Caco-2 (cell line): ENCODE data around the gene TMPRSS6. TPM values are rescaled to one million over a fixed set of nuclear protein-coding genes. Genes with fewer than 3 reads are reported as not detected.
A peak's percentile ranks its signal among the peaks of the same experiment; 100 is the strongest.

ENCODE experiments used
- BruUV-seq: library from RNA; stranded (reverse); fragments of 400-500 nt; replicated peaks from 2 replicates; lab custom pipeline; 2021; lab: Mats Ljungman, UMichigan
- CTCF ChIA-PET: fragments of 300-600 bp; sonication (Branson Sonifier 250); formaldehyde crosslinking; loops from one replicate; lab custom pipeline; 2022; ENCODE audit warnings: antibody characterized with exemption; lab: Charles Lee
- POLR2A ChIA-PET: fragments of 300-600 bp; sonication (Branson Sonifier 250); formaldehyde crosslinking; loops from one replicate; lab custom pipeline; 2022; ENCODE audit warnings: antibody characterized with exemption; lab: Charles Lee
- DNase-seq, 2 experiments: peaks; one replicate each; pipeline versions ENCODE4 v3.0.0 to v3.0.0-alpha.2; 2020 to 2022
- H3K27me3 ChIP-seq: replicated peaks from 2 replicates; pipeline ENCODE4 v1.6.0; 2011; ENCODE audit warnings: low read length; ENCODE audit not compliant: control insufficient read depth, insufficient read depth
- H3K36me3 ChIP-seq: 2 replicates; pipeline ENCODE4 v1.5.1; 2011; ENCODE audit warnings: low read length; ENCODE audit not compliant: control insufficient read depth, insufficient read depth
- H3K4me1 ChIP-seq: fragments of 250-450 bp; sonication (Bioruptor Pico); 2 replicates; pipeline ENCODE4 v1.5.1; 2020; ENCODE audit warnings: mild to moderate bottlenecking
- H3K4me3 ChIP-seq: 2 replicates; pipeline ENCODE4 v1.5.1; 2011; ENCODE audit warnings: low read depth, mild to moderate bottlenecking, control low read depth, low read length
- H3K9me3 ChIP-seq: fragments of 250-450 bp; sonication (Bioruptor Pico); 2 replicates; pipeline ENCODE4 v1.5.1; 2020; ENCODE audit warnings: mild to moderate bottlenecking, moderate library complexity
- H3K27ac Mint-ChIP-seq: one replicate; pipeline ENCODE4 v1.8.0; 2022; ENCODE audit warnings: mixed read lengths; ENCODE audit not compliant: unreplicated experiment
- H3K27me3 Mint-ChIP-seq: one replicate; pipeline ENCODE4 v1.8.0; 2022; ENCODE audit warnings: mixed read lengths; ENCODE audit not compliant: insufficient read depth, unreplicated experiment
- H3K36me3 Mint-ChIP-seq: one replicate; pipeline ENCODE4 v1.8.0; 2022; ENCODE audit warnings: mild to moderate bottlenecking, mixed read lengths; ENCODE audit not compliant: insufficient read depth, unreplicated experiment
- H3K4me1 Mint-ChIP-seq: one replicate; pipeline ENCODE4 v1.8.0; 2022; ENCODE audit warnings: low read depth, mixed read lengths; ENCODE audit not compliant: unreplicated experiment
- H3K4me3 Mint-ChIP-seq: one replicate; pipeline ENCODE4 v1.8.0; 2022; ENCODE audit warnings: mild to moderate bottlenecking, moderate library complexity, mixed read lengths; ENCODE audit not compliant: unreplicated experiment
- H3K9me3 Mint-ChIP-seq: one replicate; pipeline ENCODE4 v1.8.0; 2022; ENCODE audit warnings: mixed read lengths; ENCODE audit not compliant: unreplicated experiment
- CTCF ChIP-seq, 2 experiments: fragments of 200-600 bp in 1 of 2; IDR thresholded peaks; 1 replicate in 1 of 2; 2 replicates in 1 of 2; pipeline versions ENCODE4 v1.5.1 to v1.8.0; 2011 to 2022; ENCODE audit warnings: antibody characterized with exemption in 1 of 2, control low read depth in 1 of 2, inconsistent platforms in 1 of 2, low read depth in 1 of 2, low read length in 1 of 2, mild to moderate bottlenecking in 1 of 2, moderate library complexity in 1 of 2; ENCODE audit not compliant: insufficient read depth in 1 of 2, severe bottlenecking in 1 of 2, unreplicated experiment in 1 of 2
- intact Hi-C: fragments of 100-400 bp; cut with micrococcal nuclease; formaldehyde crosslinking; loops from one replicate; pipeline ENCODE4 v1.10.0; 2022; ENCODE audit not compliant: unreplicated experiment
- total RNA-seq: library from RNA; stranded (reverse); gene quantifications from 2 replicates; pipeline ENCODE4 v1.2.3, GENCODE V29; 2022

Gene TMPRSS6
- total RNA-seq, 1 experiment from 2014 or later: 1.6 TPM

GRCh38 chr22:37032535-37033460, 76.7 kb downstream of the TMPRSS6 start:
- no peak for TF ChIP-seq CTCF (IDR thresholded peaks at IDR 0.05; ENCODE audit: insufficient read depth in 1 of 2, low read depth in 1 of 2, low read length in 1 of 2, severe bottlenecking in 1 of 2, unreplicated experiment in 1 of 2)
- peak overlapping the region; percentile 99 for H3K27ac Mint-ChIP-seq
- peak overlapping the region; percentile 37 for H3K4me3 ChIP-seq
- H3K4me1 ChIP-seq: peaks cover 44% of the 10 kb centered on the region
- DNase-seq: peak; percentile 96 to 97
- no peaks in the 10 kb centered on the region for H3K9me3 ChIP-seq
- H3K27me3 Mint-ChIP-seq: no peaks in the 10 kb centered on the region
- BruUV-seq: TSS peak; percentile 25
- peaks cover 34% of the 10 kb centered on the region for H3K36me3 Mint-ChIP-seq
- CTCF ChIA-PET: interaction anchor here (0.5 to 4.6 kb wide), 8 partner anchors 11 to 257 kb away, joined by 3 to 45 read pairs (median 6); partner anchors contain the start of genes IFT27, KCTD17, MPST and TST
- no peaks in the 10 kb centered on the region for H3K27me3 ChIP-seq
- POLR2A ChIA-PET: interaction anchor here (0.6 to 3.1 kb wide), 12 partner anchors 10 to 504 kb away, joined by 3 to 39 read pairs (median 6); partner anchors contain the start of genes EIF3D, KCTD17, MPST and TST
- intact Hi-C loops: loop anchor here (1.0 to 5.0 kb wide), 4 partner anchors 12 to 45 kb away; partner anchors contain the start of gene KCTD17
- peaks cover 2% of the 10 kb centered on the region; the same call in 1 of the 2 replicates for H3K36me3 ChIP-seq
- H3K4me1 Mint-ChIP-seq: peaks cover 30% of the 10 kb centered on the region
- no peaks in the 10 kb centered on the region for H3K9me3 Mint-ChIP-seq
- peak overlapping the region; percentile 77 for H3K4me3 Mint-ChIP-seq

- no peak for DNase-seq
- H3K27me3 Mint-ChIP-seq: no peaks in the 10 kb centered on the region
- no peak for TF ChIP-seq CTCF (IDR thresholded peaks at IDR 0.05; ENCODE audit: insufficient read depth in 1 of 2, low read depth in 1 of 2, low read length in 1 of 2, severe bottlenecking in 1 of 2, unreplicated experiment in 1 of 2)
- Histone ChIP-seq H3K27me3 (no peaks in the 10 kb centered on the region), H3K9me3 (no peaks in the 10 kb centered on the region), H3K36me3 (peaks cover 2% of the 10 kb centered on the region; the same call in 1 of the 2 replicates), H3K4me3 (peak overlapping the region; percentile 37), H3K4me1 (peaks cover 44% of the 10 kb centered on the region)
- POLR2A ChIA-PET: interaction anchor here (0.8 to 3.1 kb wide), 10 partner anchors 11 to 503 kb away, joined by 3 to 39 read pairs (median 8); partner anchors contain the start of genes EIF3D, KCTD17, MPST and TST
- H3K36me3 Mint-ChIP-seq: peaks cover 33% of the 10 kb centered on the region
- peak overlapping the region; percentile 77 for H3K4me3 Mint-ChIP-seq
- TSS peak; percentile 97 for BruUV-seq
- CTCF ChIA-PET: interaction anchor here (0.5 to 4.6 kb wide), 10 partner anchors 12 to 256 kb away, joined by 3 to 45 read pairs (median 4); partner anchors contain the start of genes IFT27, KCTD17, MPST and TST
- peaks cover 30% of the 10 kb centered on the region for H3K4me1 Mint-ChIP-seq
- H3K27ac Mint-ChIP-seq: peak overlapping the region; percentile 99
- no peaks in the 10 kb centered on the region for H3K9me3 Mint-ChIP-seq
- intact Hi-C loops: loop anchor here (1.0 to 5.0 kb wide), 4 partner anchors 12 to 45 kb away; partner anchors contain the start of gene KCTD17
These were observed 77.4 kb downstream of the TMPRSS6 start for GRCh38 chr22:37032134-37032534.
